ENCODE results near the gene ADARB2.

The ADARB2 gene

GRCh38 chr10:1745780-1746456, 8.6 kb upstream of the ADARB2 start:
- ATAC-seq = no peak
- peaks cover 5% of the 10 kb centered on the region for H3K4me1 Mint-ChIP-seq
- H3K27ac Mint-ChIP-seq = no peak overlapping the region
- peaks cover 30% of the 10 kb centered on the region for H3K27me3 Mint-ChIP-seq
- DNase-seq = no peak
- H3K4me3 Mint-ChIP-seq = no peak overlapping the region
- H3K36me3 Mint-ChIP-seq (ENCODE audit: low read depth) = peaks cover 7% of the 10 kb centered on the region
- peaks cover 18% of the 10 kb centered on the region for H3K9me3 Mint-ChIP-seq

- Mint-ChIP-seq H3K27me3 (peaks cover 38% of the 10 kb centered on the region), H3K4me3 (no peak overlapping the region), H3K27ac (no peak overlapping the region), H3K36me3 (ENCODE audit: low read depth) (peaks cover under 1% of the 10 kb centered on the region), H3K9me3 (peaks cover 11% of the 10 kb centered on the region), H3K4me1 (peaks cover 5% of the 10 kb centered on the region)
- ATAC-seq (no peak), DNase-seq (no peak)
These were observed 7.2 kb upstream of the ADARB2 start for GRCh38 chr10:1744524-1744923.

- no peak for ATAC-seq
- Mint-ChIP-seq H3K9me3 (no peaks in the 10 kb centered on the region), H3K27ac (no peak overlapping the region), H3K27me3 (peaks cover 52% of the 10 kb centered on the region), H3K4me1 (peaks cover 5% of the 10 kb centered on the region), H3K4me3 (no peak overlapping the region), H3K36me3 (ENCODE audit: low read depth) (no peaks in the 10 kb centered on the region)
- DNase-seq = no peak
These were observed 5.8 kb upstream of the ADARB2 start for GRCh38 chr10:1743141-1743540.

GRCh38 chr10:1741450-1741849, 4.1 kb upstream of the ADARB2 start:
- Mint-ChIP-seq H3K4me1 (peaks cover 13% of the 10 kb centered on the region), H3K4me3 (no peak overlapping the region), H3K27ac (no peak overlapping the region), H3K36me3 (ENCODE audit: low read depth) (no peaks in the 10 kb centered on the region), H3K9me3 (no peaks in the 10 kb centered on the region), H3K27me3 (peaks cover 54% of the 10 kb centered on the region)
- DNase-seq = no peak
- no peak for ATAC-seq

GRCh38 chr10:1739751-1740150, 2.4 kb upstream of the ADARB2 start:
- H3K4me3 Mint-ChIP-seq = no peak overlapping the region

GRCh38 chr10:1738950-1739349, 1.6 kb upstream of the ADARB2 start:
- no peak for DNase-seq
- no peak for ATAC-seq
- H3K4me1 Mint-ChIP-seq = peaks cover 19% of the 10 kb centered on the region

More at GRCh38 chr10:1739751-1740150, 2.4 kb upstream of the ADARB2 start:
- DNase-seq (no peak), ATAC-seq (no peak)
- Mint-ChIP-seq H3K9me3 (no peaks in the 10 kb centered on the region), H3K27me3 (peaks cover 62% of the 10 kb centered on the region), H3K4me1 (peaks cover 19% of the 10 kb centered on the region), H3K27ac (no peak overlapping the region), H3K36me3 (ENCODE audit: low read depth) (no peaks in the 10 kb centered on the region)

GRCh38 chr10:1736972-1737221, 428 bp downstream of the ADARB2 start:
- Mint-ChIP-seq H3K4me1 (peaks cover 19% of the 10 kb centered on the region), H3K4me3 (peak overlapping the region; percentile 69), H3K36me3 (ENCODE audit: low read depth) (no peaks in the 10 kb centered on the region), H3K27ac (no peak overlapping the region), H3K27me3 (peaks cover 74% of the 10 kb centered on the region), H3K9me3 (no peaks in the 10 kb centered on the region)
- no peak for ATAC-seq
- no peak for DNase-seq

More at GRCh38 chr10:1738950-1739349, 1.6 kb upstream of the ADARB2 start:
- peaks cover 67% of the 10 kb centered on the region for H3K27me3 Mint-ChIP-seq
- no peaks in the 10 kb centered on the region for H3K9me3 Mint-ChIP-seq
- no peak overlapping the region for H3K27ac Mint-ChIP-seq
- no peak overlapping the region for H3K4me3 Mint-ChIP-seq
- no peaks in the 10 kb centered on the region for H3K36me3 Mint-ChIP-seq (ENCODE audit: low read depth)

GRCh38 chr10:1736144-1736971, 967 bp downstream of the ADARB2 start:
- no peaks in the 10 kb centered on the region for H3K9me3 Mint-ChIP-seq
- H3K4me3 Mint-ChIP-seq = peak overlapping the region; percentile 45
- H3K27me3 Mint-ChIP-seq = peaks cover 73% of the 10 kb centered on the region
- no peak for ATAC-seq
- H3K27ac Mint-ChIP-seq = no peak overlapping the region
- no peak for DNase-seq
- H3K36me3 Mint-ChIP-seq (ENCODE audit: low read depth) = no peaks in the 10 kb centered on the region
- peaks cover 17% of the 10 kb centered on the region for H3K4me1 Mint-ChIP-seq

GRCh38 chr10:1735562-1735961, 1.8 kb downstream of the ADARB2 start:
- DNase-seq (no peak), ATAC-seq (no peak)
- Mint-ChIP-seq H3K4me1 (peaks cover 15% of the 10 kb centered on the region), H3K36me3 (ENCODE audit: low read depth) (no peaks in the 10 kb centered on the region), H3K9me3 (no peaks in the 10 kb centered on the region), H3K4me3 (no peak overlapping the region), H3K27me3 (peaks cover 78% of the 10 kb centered on the region), H3K27ac (no peak overlapping the region)

- Mint-ChIP-seq H3K27me3 (peaks cover 78% of the 10 kb centered on the region), H3K27ac (no peak overlapping the region), H3K4me3 (no peak overlapping the region), H3K9me3 (no peaks in the 10 kb centered on the region), H3K36me3 (ENCODE audit: low read depth) (no peaks in the 10 kb centered on the region), H3K4me1 (peaks cover 15% of the 10 kb centered on the region)
- ATAC-seq (no peak), DNase-seq (no peak)
These were observed 3.0 kb downstream of the ADARB2 start for GRCh38 chr10:1734288-1734687.

GRCh38 chr10:1733720-1734119, 3.6 kb downstream of the ADARB2 start:
- no peaks in the 10 kb centered on the region for H3K9me3 Mint-ChIP-seq
- no peak overlapping the region for H3K27ac Mint-ChIP-seq

GRCh38 chr10:1732564-1732996, 4.7 kb downstream of the ADARB2 start:
- Mint-ChIP-seq H3K27me3 (peaks cover 69% of the 10 kb centered on the region), H3K9me3 (no peaks in the 10 kb centered on the region)

More at GRCh38 chr10:1733720-1734119, 3.6 kb downstream of the ADARB2 start:
- Mint-ChIP-seq H3K4me3 (no peak overlapping the region), H3K4me1 (peaks cover 15% of the 10 kb centered on the region), H3K36me3 (ENCODE audit: low read depth) (no peaks in the 10 kb centered on the region), H3K27me3 (peaks cover 74% of the 10 kb centered on the region)
- ATAC-seq (no peak), DNase-seq (no peak)

GRCh38 chr10:1731592-1731991, 5.7 kb downstream of the ADARB2 start:
- H3K27me3 Mint-ChIP-seq = peaks cover 69% of the 10 kb centered on the region

More at GRCh38 chr10:1732564-1732996, 4.7 kb downstream of the ADARB2 start:
- H3K4me3 Mint-ChIP-seq = no peak overlapping the region
- no peak for ATAC-seq
- H3K27ac Mint-ChIP-seq = no peak overlapping the region
- peaks cover 10% of the 10 kb centered on the region for H3K4me1 Mint-ChIP-seq
- H3K36me3 Mint-ChIP-seq (ENCODE audit: low read depth) = no peaks in the 10 kb centered on the region
- no peak for DNase-seq

GRCh38 chr10:1729751-1730150, 7.6 kb downstream of the ADARB2 start:
- no peaks in the 10 kb centered on the region for H3K9me3 Mint-ChIP-seq
- H3K4me1 Mint-ChIP-seq = no peaks in the 10 kb centered on the region
- H3K4me3 Mint-ChIP-seq = no peak overlapping the region
- peaks cover 58% of the 10 kb centered on the region for H3K27me3 Mint-ChIP-seq
- ATAC-seq (no peak), DNase-seq (no peak)
- no peaks in the 10 kb centered on the region for H3K36me3 Mint-ChIP-seq (ENCODE audit: low read depth)
- H3K27ac Mint-ChIP-seq = no peak overlapping the region

More at GRCh38 chr10:1731592-1731991, 5.7 kb downstream of the ADARB2 start:
- Mint-ChIP-seq H3K4me1 (peaks cover 7% of the 10 kb centered on the region), H3K4me3 (no peak overlapping the region), H3K27ac (no peak overlapping the region), H3K9me3 (no peaks in the 10 kb centered on the region), H3K36me3 (ENCODE audit: low read depth) (no peaks in the 10 kb centered on the region)
- ATAC-seq (no peak), DNase-seq (no peak)

GRCh38 chr10:1726861-1727260, 10.5 kb downstream of the ADARB2 start:
- ATAC-seq = no peak
- Mint-ChIP-seq H3K27ac (no peak overlapping the region), H3K27me3 (peaks cover 41% of the 10 kb centered on the region), H3K4me3 (no peak overlapping the region), H3K4me1 (no peaks in the 10 kb centered on the region), H3K9me3 (no peaks in the 10 kb centered on the region), H3K36me3 (ENCODE audit: low read depth) (no peaks in the 10 kb centered on the region)
- no peak for DNase-seq

Data from activated naive CD8-positive, alpha-beta T cell treated with anti-CD3 and anti-CD28 coated beads, Interleukin-2, amount 50 U/mL, for 24 hours (primary cell).